ENCODE results near the gene XAGE1A. TPM values are rescaled to one million over a fixed set of nuclear protein-coding genes. Genes with fewer than 3 reads are reported as not detected.
"Not testable (repeated sequence)": the region's sequence is repeated elsewhere in the genome, so short reads cannot be mapped to it uniquely, and the experiment has no call there.

Gene XAGE1A
- total RNA-seq, 4 donors from 2014 or later: not detected

DNA sequence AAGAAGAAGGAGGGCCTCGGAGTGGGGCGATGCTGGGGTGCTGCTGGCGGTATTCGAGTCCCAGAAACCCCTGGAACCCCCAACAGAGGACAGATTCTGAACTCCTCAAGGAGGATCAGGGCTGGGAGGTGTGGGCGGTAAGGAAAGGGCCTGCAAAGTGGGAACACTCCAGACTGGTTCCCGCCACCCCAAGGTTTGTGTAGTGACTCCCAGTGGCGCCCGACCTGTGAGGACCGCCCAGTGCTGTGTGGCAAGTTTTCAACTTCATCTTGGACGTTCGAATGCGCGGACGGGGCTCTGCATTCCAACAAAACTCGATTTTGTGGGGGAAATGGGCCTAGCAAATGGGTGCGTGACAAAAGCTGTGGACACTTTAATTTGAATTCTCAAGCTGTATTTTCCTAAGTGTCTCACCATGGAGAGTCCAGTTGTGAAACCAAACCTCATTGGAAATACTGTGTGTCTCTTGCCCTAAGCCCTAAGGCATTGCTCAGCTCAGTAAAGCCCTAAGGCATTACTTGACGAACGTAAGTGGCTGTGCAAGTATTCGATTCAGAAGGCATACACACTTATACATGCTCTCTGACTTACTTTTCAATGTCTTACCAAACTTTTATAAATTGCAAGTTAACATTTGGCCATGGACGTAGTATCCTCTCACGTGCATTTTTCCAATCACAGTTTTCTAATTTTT is 48.7 kb downstream of the XAGE1A start:
- no peak for DNase-seq (ENCODE audit: extremely low spot score)
- Histone ChIP-seq H3K4me3 (no peak overlapping the region), H3K27me3 (peaks cover 0 to 3% (median 0%) of the 10 kb centered on the region in 4 donors), H3K27ac (replicated peaks in 1 of 4) (no peak overlapping the region), H3K4me1 (no peaks in the 10 kb centered on the region), H3K36me3 (no peaks in the 10 kb centered on the region), H3K9me3 (no peaks in the 10 kb centered on the region)
- intact Hi-C loops (cut with DNase I): no loop called here
- TF ChIP-seq POLR2A (IDR thresholded peaks at IDR 0.05; ENCODE audit: low read depth) (no peak), POLR2AphosphoS5 (IDR thresholded peaks at IDR 0.05) (no peak), EP300 (IDR thresholded peaks at IDR 0.05) (no peak)
- TF ChIP-seq, protein P1, sequence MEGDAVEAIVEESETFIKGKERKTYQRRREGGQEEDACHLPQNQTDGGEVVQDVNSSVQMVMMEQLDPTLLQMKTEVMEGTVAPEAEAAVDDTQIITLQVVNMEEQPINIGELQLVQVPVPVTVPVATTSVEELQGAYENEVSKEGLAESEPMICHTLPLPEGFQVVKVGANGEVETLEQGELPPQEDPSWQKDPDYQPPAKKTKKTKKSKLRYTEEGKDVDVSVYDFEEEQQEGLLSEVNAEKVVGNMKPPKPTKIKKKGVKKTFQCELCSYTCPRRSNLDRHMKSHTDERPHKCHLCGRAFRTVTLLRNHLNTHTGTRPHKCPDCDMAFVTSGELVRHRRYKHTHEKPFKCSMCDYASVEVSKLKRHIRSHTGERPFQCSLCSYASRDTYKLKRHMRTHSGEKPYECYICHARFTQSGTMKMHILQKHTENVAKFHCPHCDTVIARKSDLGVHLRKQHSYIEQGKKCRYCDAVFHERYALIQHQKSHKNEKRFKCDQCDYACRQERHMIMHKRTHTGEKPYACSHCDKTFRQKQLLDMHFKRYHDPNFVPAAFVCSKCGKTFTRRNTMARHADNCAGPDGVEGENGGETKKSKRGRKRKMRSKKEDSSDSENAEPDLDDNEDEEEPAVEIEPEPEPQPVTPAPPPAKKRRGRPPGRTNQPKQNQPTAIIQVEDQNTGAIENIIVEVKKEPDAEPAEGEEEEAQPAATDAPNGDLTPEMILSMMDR (IDR thresholded peaks at IDR 0.05): no peak
- WGBS: 81% methylated on average over 17 of the region's 21 CpGs

DNA sequence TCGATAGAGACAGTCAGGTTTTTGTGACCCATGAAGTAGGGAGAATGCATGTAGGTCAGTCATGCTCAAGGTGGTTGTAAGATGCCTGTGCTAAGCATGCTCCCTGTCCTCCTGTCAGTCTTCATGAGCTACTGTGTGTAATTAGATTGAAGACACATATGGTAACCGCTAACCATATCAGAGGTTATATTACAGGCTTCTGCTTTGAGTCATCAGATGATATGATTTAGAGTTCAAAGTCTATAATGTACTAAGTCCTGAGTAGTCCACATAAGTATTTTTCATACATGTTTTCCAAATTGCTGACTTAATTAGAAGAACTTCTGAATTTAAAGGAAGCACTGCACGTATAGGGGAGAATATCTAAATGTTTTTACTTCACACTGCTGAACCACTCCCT is 53.2 kb downstream of the XAGE1A start:
- H3K4me3 ChIP-seq; H3K4me1 ChIP-seq; H3K27ac ChIP-seq (replicated peaks in 1 of 4); H3K36me3 ChIP-seq; intact Hi-C loops (cut with DNase I); H3K9me3 ChIP-seq; DNase-seq (ENCODE audit: extremely low spot score): not testable (repeated sequence)
- WGBS: 61% methylated on average over 3 of the region's 3 CpGs
- H3K27me3 ChIP-seq: peaks cover 0 to 14% (median 0%) of the 10 kb centered on the region in 4 donors

Small RNA genes within 50 kb of the gene (small RNA-seq; reads per million reads assigned to genes)
- gene BX510359.8 (0 reads per million in 3 donors), gene RBM22P7 (0 reads per million in 3 donors)

Other genes starting within 250 kb of the XAGE1A start
- not detected for gene XAGE2, start 126.8 kb upstream of the XAGE1A start, total RNA-seq
- not detected for gene XAGE1B, start 21.3 kb downstream of the XAGE1A start, total RNA-seq
- gene SSX7, start 159.1 kb downstream of the XAGE1A start, total RNA-seq: not detected
- gene SSX2, start 211.4 kb downstream of the XAGE1A start, total RNA-seq: not detected